Lower leg skin (tissue), 4 donors: ENCODE measurements around the gene DHX40. TPM values are rescaled to one million over a fixed set of nuclear protein-coding genes. Genes with fewer than 3 reads are reported as not detected.
"Not testable (repeated sequence)": the region's sequence is repeated elsewhere in the genome, so short reads cannot be mapped to it uniquely, and the experiment has no call there.

Source experiments
- DNase-seq, 2 donors: peaks; one replicate each; pipeline ENCODE4 v3.0.0-alpha.2; 2019; ENCODE audit warnings: low spot score in 2 of 2
- H3K4me3 ChIP-seq: fragments of 200-600 bp; sonication (generic); 2 replicates; pipeline ENCODE4 v1.5.1; 2017; ENCODE audit warnings: mild to moderate bottlenecking, low read depth; ENCODE audit not compliant: poor library complexity, severe bottlenecking
- CTCF ChIP-seq, 3 donors: fragments of 450-650 bp; IDR thresholded peaks; one replicate each; pipeline ENCODE4 v1.5.1; 2016; ENCODE audit warnings: antibody characterized with exemption in 3 of 3, mild to moderate bottlenecking in 3 of 3, moderate library complexity in 2 of 3
- POLR2A ChIP-seq, 2 donors: fragments of 450-650 bp; IDR thresholded peaks; one replicate each; pipeline ENCODE4 v1.6.1; 2016 to 2017; ENCODE audit warnings: antibody characterized with exemption in 2 of 2, mild to moderate bottlenecking in 1 of 2, moderate library complexity in 1 of 2
- WGBS, 2 donors: methylation state at CpG; one replicate each; pipeline ENCODE4 v1.1.5; 2018; 5-methylcytosine and 5-hydroxymethylcytosine counted together
- intact Hi-C: fragments of 100-400 bp; cut with DNase I; formaldehyde crosslinking; loops from one replicate; pipeline ENCODE4 v1.15.0; 2023; ENCODE audit warnings: low total_unique reads
- total RNA-seq, 4 donors: library from RNA; depleted of rRNA; stranded (reverse); fragments of >200 nt; gene quantifications; one replicate each; pipeline ENCODE4 v1.1.0, GENCODE V29; 2016

DHX40 gene
- total RNA-seq, 4 donors from 2014 or later: 35.1 to 57.3 (median 49.9) TPM

- 87 to 97% methylated on average over 4 of the region's 4 CpGs for whole genome bisulfite sequencing, 2 donors
- H3K4me3 ChIP-seq: no peak overlapping the region
- no peak for TF ChIP-seq POLR2A (IDR thresholded peaks at IDR 0.05)
- no peak for TF ChIP-seq CTCF (IDR thresholded peaks at IDR 0.05)
- intact Hi-C loops: no loop called here
- DNase-seq: no peak
Measured at GRCh38 chr17:59550703-59551102, 14.7 kb upstream of the DHX40 start.

GRCh38 chr17:59558039-59558438 is 7.4 kb upstream of the DHX40 start:
- TF ChIP-seq POLR2A (IDR thresholded peaks at IDR 0.05): no peak
- TF ChIP-seq CTCF (IDR thresholded peaks at IDR 0.05): no peak
- no peak for DNase-seq
- intact Hi-C loops: no loop called here
- H3K4me3 ChIP-seq: no peak overlapping the region
- 80% methylated on average over 7 of the region's 7 CpGs for WGBS, 2 donors

- intact Hi-C loops: no loop called here
- H3K4me3 ChIP-seq: no peak overlapping the region
- no peak for DNase-seq
- TF ChIP-seq CTCF (IDR thresholded peaks at IDR 0.05) (no peak), POLR2A (IDR thresholded peaks at IDR 0.05) (no peak)
Measured at GRCh38 chr17:59558953-59559352, 6.5 kb upstream of the DHX40 start.

- intact Hi-C loops: no loop called here
- WGBS, 2 donors: 81 to 87% methylated on average over 2 of the region's 2 CpGs
- DNase-seq: no peak
- H3K4me3 ChIP-seq: no peak overlapping the region
- TF ChIP-seq CTCF (IDR thresholded peaks at IDR 0.05) (no peak), POLR2A (IDR thresholded peaks at IDR 0.05) (no peak)
Measured at GRCh38 chr17:59561042-59561441, 4.4 kb upstream of the DHX40 start.

GRCh38 chr17:59565959-59566324 is 532 bp downstream of the DHX40 start:
- no peak for TF ChIP-seq POLR2A (IDR thresholded peaks at IDR 0.05)
- TF ChIP-seq CTCF (IDR thresholded peaks at IDR 0.05): no peak
- H3K4me3 ChIP-seq: peak overlapping the region; percentile 96
- intact Hi-C loops: no loop called here
- peak in 1 of 2 donors; percentile 36 for DNase-seq
- 0 to 1% methylated on average over 9 of the region's 9 CpGs for WGBS, 2 donors

- intact Hi-C loops, DNase-seq, H3K4me3 ChIP-seq: not testable (repeated sequence)
- 98 to 100% methylated on average over 5 of the region's 5 CpGs for WGBS, 2 donors
Measured at GRCh38 chr17:59569151-59569550, 3.7 kb downstream of the DHX40 start.
